ENCODE measurements around the gene TDRD12.

Gene TDRD12, protein sequence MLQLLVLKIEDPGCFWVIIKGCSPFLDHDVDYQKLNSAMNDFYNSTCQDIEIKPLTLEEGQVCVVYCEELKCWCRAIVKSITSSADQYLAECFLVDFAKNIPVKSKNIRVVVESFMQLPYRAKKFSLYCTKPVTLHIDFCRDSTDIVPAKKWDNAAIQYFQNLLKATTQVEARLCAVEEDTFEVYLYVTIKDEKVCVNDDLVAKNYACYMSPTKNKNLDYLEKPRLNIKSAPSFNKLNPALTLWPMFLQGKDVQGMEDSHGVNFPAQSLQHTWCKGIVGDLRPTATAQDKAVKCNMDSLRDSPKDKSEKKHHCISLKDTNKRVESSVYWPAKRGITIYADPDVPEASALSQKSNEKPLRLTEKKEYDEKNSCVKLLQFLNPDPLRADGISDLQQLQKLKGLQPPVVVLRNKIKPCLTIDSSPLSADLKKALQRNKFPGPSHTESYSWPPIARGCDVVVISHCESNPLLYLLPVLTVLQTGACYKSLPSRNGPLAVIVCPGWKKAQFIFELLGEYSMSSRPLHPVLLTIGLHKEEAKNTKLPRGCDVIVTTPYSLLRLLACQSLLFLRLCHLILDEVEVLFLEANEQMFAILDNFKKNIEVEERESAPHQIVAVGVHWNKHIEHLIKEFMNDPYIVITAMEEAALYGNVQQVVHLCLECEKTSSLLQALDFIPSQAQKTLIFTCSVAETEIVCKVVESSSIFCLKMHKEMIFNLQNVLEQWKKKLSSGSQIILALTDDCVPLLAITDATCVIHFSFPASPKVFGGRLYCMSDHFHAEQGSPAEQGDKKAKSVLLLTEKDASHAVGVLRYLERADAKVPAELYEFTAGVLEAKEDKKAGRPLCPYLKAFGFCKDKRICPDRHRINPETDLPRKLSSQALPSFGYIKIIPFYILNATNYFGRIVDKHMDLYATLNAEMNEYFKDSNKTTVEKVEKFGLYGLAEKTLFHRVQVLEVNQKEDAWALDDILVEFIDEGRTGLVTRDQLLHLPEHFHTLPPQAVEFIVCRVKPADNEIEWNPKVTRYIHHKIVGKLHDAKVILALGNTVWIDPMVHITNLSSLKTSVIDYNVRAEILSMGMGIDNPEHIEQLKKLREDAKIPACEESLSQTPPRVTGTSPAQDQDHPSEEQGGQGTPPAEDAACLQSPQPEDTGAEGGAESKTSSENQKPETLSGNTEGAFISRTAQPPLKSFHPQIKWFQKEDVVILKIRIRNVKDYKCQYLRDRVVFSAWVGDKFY (N-terminal part only)

DNA sequence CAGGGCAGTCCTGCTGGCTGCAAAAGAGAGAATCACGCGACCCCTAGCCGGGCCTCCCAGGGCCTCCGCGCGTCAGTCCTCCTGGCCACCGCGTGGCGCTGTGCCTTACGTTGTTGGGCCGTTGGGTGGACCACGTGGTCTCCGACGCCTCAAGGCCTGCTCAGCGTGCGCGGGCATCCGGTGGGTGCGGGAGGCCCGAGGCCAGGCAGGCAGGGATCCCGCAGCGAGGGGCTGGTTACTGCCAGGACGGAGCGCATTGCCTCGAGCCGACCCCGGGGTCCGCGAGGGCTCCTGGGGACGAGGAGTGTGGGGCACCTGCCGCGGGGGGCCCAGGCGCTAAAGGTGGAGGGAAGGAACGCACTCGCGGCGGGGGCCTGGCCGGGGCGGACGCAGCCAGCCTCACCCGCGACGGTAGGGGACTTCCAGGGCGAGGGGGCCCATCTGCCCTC is at the start of gene TDRD12:
Gene TDRD12, plus strand, starts transcription at position 157 of the 449 bp plus-strand sequence. CDS start 306 bp downstream, outside the sequence.
- DNase-seq (ENCODE audit: low read depth in 2 of 2, low spot score in 1 of 2), result no peak

GRCh38 chr19:32671883-32672593 is 47.5 kb upstream of the TDRD12 start:
- no peak for DNase-seq (ENCODE audit: low read depth in 2 of 2, low spot score in 1 of 2)

DNA sequence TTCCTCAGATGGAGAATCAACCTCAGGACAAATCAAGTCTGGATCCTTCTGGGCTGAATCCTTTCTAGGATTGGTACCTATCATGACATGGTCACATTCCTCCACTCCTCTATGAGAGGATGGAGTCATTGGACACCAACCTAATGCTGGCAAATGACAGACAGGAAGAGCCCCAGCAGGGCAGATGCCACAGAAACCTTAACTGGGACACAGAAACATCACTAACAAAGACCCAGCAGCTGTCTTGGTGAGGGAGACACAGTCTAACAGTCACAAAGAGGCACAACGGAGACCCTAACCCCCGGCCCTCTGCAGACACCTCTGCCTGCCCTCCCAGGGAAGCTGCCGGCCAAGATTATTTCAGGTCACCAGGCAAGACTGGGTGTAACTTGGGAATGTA is 46.7 kb upstream of the TDRD12 start:
- no peak for DNase-seq (ENCODE audit: low read depth in 2 of 2, low spot score in 1 of 2)

GRCh38 chr19:32673573-32673972 is 46.0 kb upstream of the TDRD12 start:
- no peak for DNase-seq (ENCODE audit: low read depth in 2 of 2, low spot score in 1 of 2)

GRCh38 chr19:32674153-32674930 is 45.2 kb upstream of the TDRD12 start:
- no peak for DNase-seq (ENCODE audit: low read depth in 2 of 2, low spot score in 1 of 2)

GRCh38 chr19:32674931-32675719 is 44.4 kb upstream of the TDRD12 start, which contains the start of gene ANKRD27:
Gene ANKRD27, minus strand, starts transcription at chr19:32675180. Its CDS starts 16,165 bp downstream, at chr19:32659015.
- peak; percentile 87 to 96 for DNase-seq (ENCODE audit: low read depth in 2 of 2, low spot score in 1 of 2)

- peak; percentile 5 to 28 for DNase-seq (ENCODE audit: low read depth in 2 of 2, low spot score in 1 of 2)
Measured at GRCh38 chr19:32675720-32676185, 43.8 kb upstream of the TDRD12 start, which contains the start of gene RGS9BP. Gene RGS9BP, plus strand, starts transcription at chr19:32675848. Its CDS starts 416 bp downstream, at chr19:32676264.

DNA sequence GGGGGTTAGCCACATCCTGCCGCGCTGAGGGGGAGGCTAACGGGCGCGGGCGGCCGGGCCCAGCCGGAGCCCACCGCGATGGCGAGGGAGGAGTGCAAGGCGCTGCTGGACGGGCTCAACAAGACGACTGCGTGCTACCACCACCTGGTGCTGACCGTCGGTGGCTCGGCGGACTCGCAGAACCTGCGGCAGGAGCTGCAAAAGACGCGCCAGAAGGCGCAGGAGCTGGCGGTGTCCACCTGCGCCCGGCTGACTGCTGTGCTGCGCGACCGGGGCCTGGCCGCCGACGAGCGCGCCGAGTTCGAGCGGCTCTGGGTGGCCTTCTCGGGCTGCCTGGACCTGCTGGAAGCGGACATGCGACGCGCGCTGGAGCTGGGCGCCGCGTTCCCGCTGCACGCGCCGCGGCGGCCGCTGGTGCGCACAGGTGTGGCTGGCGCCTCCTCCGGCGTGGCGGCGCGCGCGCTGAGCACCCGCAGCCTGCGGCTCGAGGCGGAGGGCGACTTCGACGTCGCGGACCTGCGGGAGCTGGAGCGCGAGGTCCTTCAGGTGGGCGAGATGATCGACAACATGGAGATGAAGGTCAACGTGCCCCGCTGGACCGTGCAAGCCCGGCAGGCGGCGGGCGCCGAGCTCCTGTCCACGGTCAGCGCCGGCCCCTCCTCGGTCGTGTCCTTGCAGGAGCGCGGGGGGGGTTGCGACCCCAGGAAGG is 43.2 kb upstream of the TDRD12 start:
- no peak for DNase-seq (ENCODE audit: low read depth in 2 of 2, low spot score in 1 of 2)

- no peak for DNase-seq (ENCODE audit: low read depth in 2 of 2, low spot score in 1 of 2)
Measured at GRCh38 chr19:32676895-32677359, 42.6 kb upstream of the TDRD12 start.

- no peak for DNase-seq (ENCODE audit: low read depth in 2 of 2, low spot score in 1 of 2)
Measured at GRCh38 chr19:32677657-32678056, 41.9 kb upstream of the TDRD12 start.

- DNase-seq (ENCODE audit: low read depth in 2 of 2, low spot score in 1 of 2), result no peak
Measured at GRCh38 chr19:32680986-32681385, 38.6 kb upstream of the TDRD12 start.

GRCh38 chr19:32682317-32682716 is 37.2 kb upstream of the TDRD12 start:
- no peak for DNase-seq (ENCODE audit: low read depth in 2 of 2, low spot score in 1 of 2)

DNA sequence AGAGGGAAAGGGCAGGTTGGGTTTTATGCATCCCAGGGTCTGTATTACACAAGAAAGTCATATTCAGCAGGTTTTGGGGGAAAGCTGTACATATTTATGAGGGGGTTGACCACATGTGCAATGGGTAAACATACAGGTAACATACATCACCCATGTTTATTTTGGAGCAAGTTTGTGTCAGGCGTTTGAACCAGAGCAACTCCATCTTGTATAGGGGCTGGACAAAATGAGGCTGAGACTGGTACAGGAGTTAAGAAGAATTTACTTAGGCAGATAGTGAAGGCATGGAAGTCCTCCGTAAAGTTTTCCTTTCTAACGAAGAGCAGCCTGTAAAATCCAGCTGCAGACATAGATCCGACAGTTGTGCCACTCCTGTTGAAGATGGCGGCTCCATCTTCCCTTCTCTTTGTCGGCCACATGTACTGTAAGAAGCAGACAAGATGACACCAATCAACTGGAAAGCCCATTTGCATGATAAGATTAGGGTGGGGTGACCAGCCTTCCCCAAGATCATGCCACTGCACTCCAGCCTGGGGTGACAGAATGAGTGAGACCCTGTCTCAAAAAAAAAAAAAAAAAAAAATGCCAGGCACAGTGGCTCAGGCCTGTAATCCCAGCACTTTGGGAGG is 32.6 kb upstream of the TDRD12 start:
- no peak for DNase-seq (ENCODE audit: low read depth in 2 of 2, low spot score in 1 of 2)

DNA sequence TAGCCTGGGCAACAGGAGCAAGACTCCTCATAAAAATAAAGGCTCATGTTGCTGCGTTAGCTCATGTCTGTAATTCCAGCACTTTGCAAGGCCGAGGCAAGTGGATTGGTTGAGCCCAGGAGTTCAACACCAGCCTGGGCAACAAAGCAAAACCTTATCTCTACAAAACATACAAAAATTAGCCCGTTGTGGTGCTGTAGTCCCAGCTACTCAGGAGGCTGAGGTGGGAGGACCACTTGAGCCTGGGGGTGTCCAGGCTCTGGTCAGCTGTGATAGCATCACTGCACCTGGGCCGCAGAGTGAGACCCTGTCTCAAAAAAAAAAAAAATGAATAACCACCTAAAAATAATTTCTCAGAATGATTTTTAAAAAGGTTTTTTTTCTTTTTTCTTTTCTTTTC is 31.9 kb upstream of the TDRD12 start:
- DNase-seq (ENCODE audit: low read depth in 2 of 2, low spot score in 1 of 2), result no peak

DNA sequence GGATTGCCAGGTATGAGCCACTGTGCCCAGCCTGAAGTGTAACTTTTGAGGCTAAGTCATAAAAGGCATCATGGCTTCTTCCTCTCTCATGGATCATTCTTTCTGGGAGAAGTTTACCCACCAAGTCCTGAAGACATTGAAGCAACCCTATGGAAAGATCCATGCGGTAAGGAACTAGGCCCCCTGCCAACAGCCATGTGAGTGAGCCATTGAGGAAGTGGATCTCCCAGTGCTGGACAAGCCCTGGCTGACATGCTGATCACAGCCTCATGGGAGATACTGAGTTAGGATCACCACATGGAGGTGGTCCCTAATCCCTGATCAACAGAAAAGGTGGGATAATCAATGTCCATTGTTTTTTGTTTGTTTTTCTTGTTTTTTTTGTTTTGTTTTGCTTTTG is 31.3 kb upstream of the TDRD12 start:
- DNase-seq (ENCODE audit: low read depth in 2 of 2, low spot score in 1 of 2), result no peak

DNA sequence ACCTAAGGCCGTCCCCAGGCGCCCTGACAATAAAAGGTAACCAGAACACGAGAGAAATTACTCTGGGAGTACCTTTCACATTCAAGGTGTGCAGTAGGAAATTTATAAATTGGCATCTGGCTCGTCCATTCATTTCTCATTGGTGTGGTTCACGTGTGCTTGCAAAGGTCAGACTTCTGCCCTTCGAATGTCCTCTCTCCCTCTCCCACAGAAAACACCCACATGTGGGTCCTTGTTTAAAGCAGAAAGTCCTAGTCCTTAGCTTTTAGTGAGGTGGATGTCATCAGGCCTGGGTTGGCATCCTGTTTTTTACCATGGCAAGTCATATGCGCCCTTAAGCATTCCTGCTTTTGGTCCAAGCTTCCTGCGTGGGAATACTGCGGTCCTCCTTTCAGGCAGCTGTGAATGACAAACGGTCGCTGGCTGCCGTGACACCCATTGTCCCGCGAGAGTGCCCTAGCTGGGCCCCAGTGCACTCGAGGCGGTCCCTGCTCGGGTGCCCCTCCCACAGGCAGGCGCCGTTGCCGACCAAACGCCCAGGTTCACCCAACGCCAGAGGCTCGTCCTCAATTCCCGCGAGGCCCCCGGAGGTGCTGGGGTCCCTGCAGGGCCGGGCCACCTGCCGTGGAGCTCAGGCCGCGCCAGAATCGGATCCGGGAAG is 28.1 kb upstream of the TDRD12 start, which contains the start of gene NUDT19:
Gene NUDT19, plus strand, starts transcription at position 531 of the 661 bp plus-strand sequence. CDS start 140 bp downstream, outside the sequence.
- peak; percentile 43 to 46 for DNase-seq (ENCODE audit: low read depth in 2 of 2, low spot score in 1 of 2)

Data from stimulated activated CD8-positive, alpha-beta memory T cell treated with anti-CD3 and anti-CD28 coated beads, Interleukin-4, amount 100 ng/mL, for 1 hour (primary cell).